ENCODE results near the gene LLGL2. TPM values are rescaled to one million over a fixed set of nuclear protein-coding genes. Genes with fewer than 3 reads are reported as not detected.

LLGL2 gene
- total and polyA plus RNA-seq, 2 donors: 10.6 to 15.1 TPM

DNA sequence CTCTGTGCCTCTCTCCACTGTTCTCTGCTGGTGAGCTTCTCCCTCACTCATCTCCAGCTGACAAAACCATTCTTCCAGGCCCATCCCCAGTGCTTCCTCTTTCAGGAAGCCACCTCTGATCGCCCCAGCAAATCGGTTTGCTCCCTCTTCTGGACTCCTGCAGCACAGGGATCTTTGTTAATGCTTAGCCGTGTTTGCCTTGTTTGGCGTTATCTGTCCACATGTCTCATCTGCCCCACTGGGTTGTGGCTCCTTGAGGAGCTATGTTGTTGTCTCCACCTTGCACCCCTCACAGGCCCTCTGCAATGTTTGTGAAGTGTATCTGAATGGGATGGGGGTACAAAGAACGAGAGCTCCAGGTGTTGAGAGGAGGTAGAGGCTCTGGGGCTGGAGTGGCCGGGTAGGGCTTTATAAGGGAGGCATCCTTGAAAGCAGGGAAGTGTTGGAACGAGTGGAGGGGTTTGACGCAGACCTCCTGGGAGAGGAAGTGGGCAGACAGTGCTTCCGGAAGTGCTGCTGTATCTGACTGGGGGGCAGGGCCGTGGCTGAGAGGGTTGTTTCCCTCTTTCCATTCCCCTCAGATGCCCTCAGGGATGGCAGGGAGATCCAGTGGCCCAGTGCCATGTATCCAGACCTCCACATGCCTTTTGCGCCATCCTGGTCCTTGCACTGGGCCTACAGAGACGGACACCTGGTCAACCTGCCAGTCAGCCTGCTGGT lies 38.0 kb upstream of the LLGL2 start:
- no peak overlapping the region for H3K27ac ChIP-seq (ENCODE audit: low read depth)
- no peak for DNase-seq (ENCODE audit: extremely low spot score)
- 68% methylated on average over 12 of the region's 12 CpGs for WGBS
- no peaks in the 10 kb centered on the region for H3K36me3 ChIP-seq (ENCODE audit: insufficient read depth)
- H3K4me3 ChIP-seq (ENCODE audit: low read depth, low read length): no peak overlapping the region
- H3K4me1 ChIP-seq (ENCODE audit: insufficient read depth): no peaks in the 10 kb centered on the region

GRCh38 chr17:75488693-75489510 lies 36.6 kb upstream of the LLGL2 start:
- H3K36me3 ChIP-seq (ENCODE audit: insufficient read depth): peaks cover 2% of the 10 kb centered on the region

DNA sequence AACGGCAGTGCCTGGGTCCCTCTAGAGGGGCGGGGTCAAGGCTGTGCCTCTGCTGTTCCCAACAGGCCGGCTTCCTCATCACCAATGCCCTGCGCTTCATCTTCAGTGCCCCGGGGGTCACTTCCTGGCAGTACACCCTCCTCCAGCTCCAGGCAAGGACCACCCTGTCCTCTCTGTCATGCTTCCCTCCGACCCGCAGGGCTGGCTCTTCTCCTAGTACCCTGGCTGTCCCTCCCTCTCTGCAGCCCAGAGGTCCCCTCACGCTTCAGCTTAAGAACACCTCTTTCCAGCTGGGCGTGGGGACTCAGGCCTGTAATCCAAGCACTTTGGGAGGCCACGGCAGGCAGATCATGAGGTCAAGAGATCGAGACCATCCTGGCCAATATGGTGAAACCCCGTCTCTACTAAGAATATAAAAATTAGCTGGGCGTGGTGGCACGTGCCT lies 36.0 kb upstream of the LLGL2 start:
- H3K36me3 ChIP-seq (ENCODE audit: insufficient read depth): peaks cover 2% of the 10 kb centered on the region
- H3K4me3 ChIP-seq (ENCODE audit: low read depth, low read length): no peak overlapping the region
- 83% methylated on average over 14 of the region's 14 CpGs for WGBS
- no peak for DNase-seq (ENCODE audit: extremely low spot score)
- H3K27ac ChIP-seq (ENCODE audit: low read depth): no peak overlapping the region
- no peaks in the 10 kb centered on the region for H3K4me1 ChIP-seq (ENCODE audit: insufficient read depth)

More at GRCh38 chr17:75488693-75489510, 36.6 kb upstream of the LLGL2 start:
- no peaks in the 10 kb centered on the region for H3K4me1 ChIP-seq (ENCODE audit: insufficient read depth)
- WGBS: 92% methylated on average over 24 of the region's 24 CpGs
- H3K4me3 ChIP-seq (ENCODE audit: low read depth, low read length): no peak overlapping the region
- no peak for DNase-seq (ENCODE audit: extremely low spot score)
- no peak overlapping the region for H3K27ac ChIP-seq (ENCODE audit: low read depth)

- WGBS: 83% methylated on average over 14 of the region's 14 CpGs
- Histone ChIP-seq H3K36me3 (ENCODE audit: insufficient read depth) (peaks cover 2% of the 10 kb centered on the region), H3K4me3 (ENCODE audit: low read depth, low read length) (no peak overlapping the region), H3K4me1 (ENCODE audit: insufficient read depth) (no peaks in the 10 kb centered on the region), H3K27ac (ENCODE audit: low read depth) (no peak overlapping the region)
- DNase-seq (ENCODE audit: extremely low spot score): no peak
Observed at GRCh38 chr17:75490173-75490743, 35.2 kb upstream of the LLGL2 start.

- no peak overlapping the region for H3K27ac ChIP-seq (ENCODE audit: low read depth)
- H3K4me1 ChIP-seq (ENCODE audit: insufficient read depth): no peaks in the 10 kb centered on the region
- peaks cover 2% of the 10 kb centered on the region for H3K36me3 ChIP-seq (ENCODE audit: insufficient read depth)
Observed at GRCh38 chr17:75490953-75491649, 34.4 kb upstream of the LLGL2 start.

DNA sequence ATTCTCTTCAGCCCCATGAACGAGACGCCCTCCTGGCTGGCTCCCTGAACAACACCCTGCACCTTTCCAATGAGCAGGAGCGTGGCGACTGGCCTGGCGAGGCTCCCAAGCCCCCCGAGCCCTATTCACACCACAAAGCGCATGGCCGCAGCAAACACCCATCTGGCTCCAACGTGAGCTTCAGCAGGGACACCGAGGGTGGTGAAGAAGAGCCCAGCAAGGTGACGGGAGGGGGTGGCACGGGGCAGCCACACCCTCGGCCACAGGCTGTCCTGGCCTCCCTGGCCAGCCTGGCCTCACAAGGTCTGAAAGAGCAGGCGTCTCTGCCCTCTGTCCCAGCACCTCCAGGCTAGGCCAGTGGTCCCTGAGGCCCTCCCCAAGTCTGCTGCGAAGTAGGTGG lies 33.8 kb upstream of the LLGL2 start:
- Histone ChIP-seq H3K36me3 (ENCODE audit: insufficient read depth) (peaks cover 4% of the 10 kb centered on the region), H3K4me1 (ENCODE audit: insufficient read depth) (no peaks in the 10 kb centered on the region), H3K27ac (ENCODE audit: low read depth) (no peak overlapping the region), H3K4me3 (ENCODE audit: low read depth, low read length) (no peak overlapping the region)
- 91% methylated on average over 15 of the region's 15 CpGs for WGBS
- DNase-seq (ENCODE audit: extremely low spot score): no peak

More at GRCh38 chr17:75490953-75491649, 34.4 kb upstream of the LLGL2 start:
- WGBS: 90% methylated on average over 19 of the region's 19 CpGs
- H3K4me3 ChIP-seq (ENCODE audit: low read depth, low read length): no peak overlapping the region
- DNase-seq (ENCODE audit: extremely low spot score): no peak

- 91% methylated on average over 23 of the region's 23 CpGs for WGBS
- H3K36me3 ChIP-seq (ENCODE audit: insufficient read depth): peaks cover 6% of the 10 kb centered on the region
- DNase-seq (ENCODE audit: extremely low spot score): no peak
Observed at GRCh38 chr17:75492555-75493168, 32.8 kb upstream of the LLGL2 start.

GRCh38 chr17:75493476-75494129 lies 31.9 kb upstream of the LLGL2 start:
- DNase-seq (ENCODE audit: extremely low spot score): no peak
- Histone ChIP-seq H3K4me3 (ENCODE audit: low read depth, low read length) (no peak overlapping the region), H3K27ac (ENCODE audit: low read depth) (no peak overlapping the region), H3K36me3 (ENCODE audit: insufficient read depth) (peaks cover 6% of the 10 kb centered on the region), H3K4me1 (ENCODE audit: insufficient read depth) (no peaks in the 10 kb centered on the region)
- 95% methylated on average over 23 of the region's 23 CpGs for WGBS

More at GRCh38 chr17:75492555-75493168, 32.8 kb upstream of the LLGL2 start:
- Histone ChIP-seq H3K4me1 (ENCODE audit: insufficient read depth) (no peaks in the 10 kb centered on the region), H3K4me3 (ENCODE audit: low read depth, low read length) (no peak overlapping the region), H3K27ac (ENCODE audit: low read depth) (no peak overlapping the region)

DNA sequence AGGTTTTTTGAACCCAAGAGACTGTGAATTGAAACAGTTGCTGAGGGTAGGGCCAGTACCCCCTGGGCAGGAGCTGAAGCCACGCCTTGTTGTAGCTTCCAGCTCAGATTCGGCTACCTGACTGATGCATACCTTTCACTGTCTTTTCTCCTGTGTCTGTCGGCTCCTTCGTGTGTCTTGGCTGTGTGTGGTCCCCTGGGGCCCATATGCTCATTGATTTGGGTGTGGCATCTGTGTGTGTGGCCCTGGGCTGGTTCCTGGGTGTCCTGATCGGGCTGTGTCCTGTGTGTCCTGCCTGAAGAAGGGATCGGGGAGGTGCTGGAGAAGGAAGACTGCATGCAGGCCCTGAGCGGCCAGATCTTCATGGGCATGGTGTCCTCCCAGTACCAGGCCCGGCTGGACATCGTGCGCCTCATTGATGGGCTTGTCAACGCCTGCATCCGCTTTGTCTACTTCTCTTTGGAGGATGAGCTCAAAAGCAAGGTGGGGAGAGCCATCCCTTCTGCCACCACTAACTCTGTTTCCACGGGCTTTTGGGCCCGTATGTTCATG lies 31.1 kb upstream of the LLGL2 start:
- Histone ChIP-seq H3K4me3 (ENCODE audit: low read depth, low read length) (no peak overlapping the region), H3K27ac (ENCODE audit: low read depth) (no peak overlapping the region), H3K4me1 (ENCODE audit: insufficient read depth) (no peaks in the 10 kb centered on the region), H3K36me3 (ENCODE audit: insufficient read depth) (peaks cover 6% of the 10 kb centered on the region)
- DNase-seq (ENCODE audit: extremely low spot score): no peak
- 89% methylated on average over 14 of the region's 14 CpGs for WGBS

DNA sequence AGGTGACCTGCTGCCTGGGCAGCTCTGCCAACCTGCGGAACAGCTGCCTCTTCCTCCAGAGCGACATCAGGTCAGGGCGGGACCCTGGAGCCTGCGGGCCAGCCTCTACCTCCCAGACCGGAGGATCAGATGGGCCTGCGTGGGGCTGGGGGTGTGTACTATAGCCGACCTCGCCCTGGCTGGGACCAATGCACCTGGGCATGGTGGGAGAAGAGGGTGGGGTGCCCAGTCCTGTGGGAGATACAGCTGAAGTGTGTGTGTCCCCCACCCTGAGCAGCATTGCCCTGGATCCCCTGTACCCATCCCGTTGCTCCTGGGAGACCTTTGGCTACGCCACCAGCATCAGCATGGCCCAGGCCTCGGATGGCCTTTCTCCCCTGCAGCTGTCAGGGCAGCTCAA lies 29.5 kb upstream of the LLGL2 start:
- no peaks in the 10 kb centered on the region for H3K4me1 ChIP-seq (ENCODE audit: insufficient read depth)
- H3K4me3 ChIP-seq (ENCODE audit: low read depth, low read length): no peak overlapping the region
- 95% methylated on average over 11 of the region's 11 CpGs for WGBS
- DNase-seq (ENCODE audit: extremely low spot score): no peak
- H3K27ac ChIP-seq (ENCODE audit: low read depth): no peak overlapping the region
- H3K36me3 ChIP-seq (ENCODE audit: insufficient read depth): peaks cover 6% of the 10 kb centered on the region

DNA sequence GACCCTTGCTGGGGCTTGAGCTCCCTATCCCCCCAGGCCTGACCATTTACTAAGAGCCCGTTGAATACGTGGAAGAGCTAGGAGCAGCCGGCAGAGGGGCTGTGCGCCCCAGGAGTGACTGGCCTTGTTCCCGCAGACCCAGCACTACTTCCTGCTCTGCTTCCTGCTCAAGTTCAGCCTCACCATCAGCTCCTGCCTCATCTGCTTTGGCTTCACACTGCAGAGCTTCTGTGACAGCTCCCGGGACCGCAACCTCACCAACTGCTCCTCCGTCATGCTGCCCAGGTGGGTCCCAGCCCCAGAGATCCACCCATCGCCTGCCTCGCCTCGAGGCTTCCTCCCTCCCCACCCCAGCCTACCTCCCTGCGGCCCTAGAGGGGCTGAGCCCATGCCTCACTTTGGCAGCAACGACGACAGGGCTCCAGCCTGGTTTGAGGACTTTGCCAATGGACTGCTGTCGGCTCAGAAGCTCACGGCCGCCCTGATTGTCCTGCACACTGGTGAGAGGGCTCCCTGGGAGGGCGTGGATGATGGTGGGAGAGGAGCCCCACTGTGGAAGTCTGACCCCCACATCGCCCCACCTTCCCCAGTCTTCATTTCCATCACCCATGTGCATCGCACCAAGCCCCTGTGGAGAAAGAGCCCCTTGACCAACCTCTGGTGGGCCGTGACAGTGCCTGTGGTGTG lies 27.3 kb upstream of the LLGL2 start:
- Histone ChIP-seq H3K4me3 (ENCODE audit: low read depth, low read length) (no peak overlapping the region), H3K27ac (ENCODE audit: low read depth) (no peak overlapping the region), H3K4me1 (ENCODE audit: insufficient read depth) (no peaks in the 10 kb centered on the region), H3K36me3 (ENCODE audit: insufficient read depth) (peaks cover 4% of the 10 kb centered on the region)
- 81% methylated on average over 21 of the region's 21 CpGs for WGBS
- no peak for DNase-seq (ENCODE audit: extremely low spot score)

GRCh38 chr17:75498726-75499213 lies 26.7 kb upstream of the LLGL2 start:
- Histone ChIP-seq H3K4me1 (ENCODE audit: insufficient read depth) (no peaks in the 10 kb centered on the region), H3K27ac (ENCODE audit: low read depth) (no peak overlapping the region), H3K36me3 (ENCODE audit: insufficient read depth) (peaks cover 4% of the 10 kb centered on the region), H3K4me3 (ENCODE audit: low read depth, low read length) (no peak overlapping the region)
- DNase-seq (ENCODE audit: extremely low spot score): no peak
- 55% methylated on average over 16 of the region's 16 CpGs for WGBS
